Kasumi-1 (cell line): ENCODE data around the gene DOP1B.
"Not testable (repeated sequence)": the region's sequence is repeated elsewhere in the genome, so short reads cannot be mapped to it uniquely, and the experiment has no call there.

Source experiments
- DNase-seq, 2 experiments: peaks; one replicate each; lab custom pipeline; 2025; lab: John Stamatoyannopoulos, UW

The DOP1B gene

GRCh38 chr21:36171336-36171735 is 14.7 kb downstream of the DOP1B start:
- no peak for DNase-seq

DNA sequence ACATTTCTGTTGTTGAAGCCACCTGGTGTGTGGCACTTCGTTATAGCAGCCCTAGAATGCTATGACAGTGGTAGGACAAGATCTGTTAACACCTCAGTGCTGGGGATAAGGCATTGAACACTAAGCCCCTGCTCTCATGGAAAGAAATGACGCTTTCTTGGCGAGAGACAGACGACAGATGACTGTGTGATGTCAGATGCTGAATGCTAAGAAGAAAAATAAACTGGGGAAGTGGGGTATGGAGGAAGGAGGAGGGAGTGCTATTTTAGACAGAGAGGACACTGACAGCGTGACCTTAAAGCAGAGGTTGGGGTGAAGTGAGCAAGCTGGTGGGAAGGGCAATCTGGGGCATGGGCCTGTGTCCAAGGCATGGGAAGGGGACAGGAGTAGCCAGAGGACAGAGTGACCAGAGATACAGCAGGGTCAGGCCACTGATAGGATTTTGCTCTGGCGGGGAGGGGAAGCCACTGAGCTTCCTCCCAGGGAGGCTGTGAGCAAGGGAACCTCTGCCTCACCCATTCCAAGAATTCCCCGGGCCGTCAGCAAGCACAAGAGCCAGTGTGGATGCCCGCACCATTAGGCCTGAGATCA is 15.2 kb downstream of the DOP1B start:
- DNase-seq: no peak

- DNase-seq: no peak
Observed at GRCh38 chr21:36174780-36175179, 18.2 kb downstream of the DOP1B start.

GRCh38 chr21:36175771-36176565 is 19.3 kb downstream of the DOP1B start:
- DNase-seq: no peak

GRCh38 chr21:36178349-36178748 is 21.7 kb downstream of the DOP1B start:
- peak in 1 of 2 experiments; percentile 18 for DNase-seq

DNA sequence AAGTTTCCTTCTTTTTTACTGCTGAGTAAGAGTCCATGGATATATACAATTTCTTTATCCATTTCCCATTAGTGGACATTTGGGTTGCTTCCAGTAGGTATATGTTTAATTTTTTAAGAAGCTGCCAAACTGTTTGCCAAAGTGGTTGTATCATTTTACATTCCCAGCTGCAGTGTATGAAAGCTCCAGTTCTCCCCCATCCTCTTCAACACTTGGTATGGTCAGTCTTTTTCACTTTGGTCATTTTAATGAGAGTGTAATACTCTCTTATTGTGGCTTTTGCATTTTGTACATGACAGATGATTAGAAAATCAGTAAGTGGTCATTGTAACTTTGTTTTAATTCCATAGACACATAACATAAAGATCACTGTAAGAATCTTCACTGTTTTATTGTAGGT is 22.5 kb downstream of the DOP1B start:
- no peak for DNase-seq

GRCh38 chr21:36180963-36181362 is 24.3 kb downstream of the DOP1B start:
- no peak for DNase-seq

DNA sequence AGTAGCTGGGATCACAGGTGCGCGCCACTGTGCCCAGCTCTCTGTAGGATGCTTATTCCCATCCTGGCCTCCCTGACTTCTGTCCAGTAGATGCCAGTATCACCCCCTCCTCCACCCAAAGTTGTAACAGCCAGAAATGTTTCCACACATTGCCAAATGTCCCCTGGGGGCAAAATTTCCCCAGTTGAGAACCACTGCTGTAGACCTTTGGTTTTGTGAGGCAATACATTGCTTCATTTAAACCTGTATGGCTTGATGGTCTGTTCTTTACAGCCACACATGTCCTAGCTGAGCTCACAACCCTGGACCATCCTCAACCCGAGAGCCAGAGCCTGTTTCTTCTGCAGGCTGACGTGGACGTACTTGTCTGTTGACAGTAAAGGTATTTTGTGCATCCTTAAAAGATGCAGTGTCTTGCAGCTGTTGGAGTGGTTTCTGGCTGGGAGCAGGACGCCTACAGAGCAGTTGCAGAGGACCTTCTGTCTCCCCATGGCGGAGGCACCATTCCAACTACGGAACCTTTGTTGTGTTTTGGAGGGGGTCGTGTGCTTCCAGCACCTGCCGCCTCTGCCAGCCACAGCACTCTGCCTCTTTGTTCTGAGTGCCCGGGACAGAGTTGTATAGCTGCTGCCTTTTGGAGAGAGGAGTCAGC is 26.6 kb downstream of the DOP1B start:
- DNase-seq: no peak

DNA sequence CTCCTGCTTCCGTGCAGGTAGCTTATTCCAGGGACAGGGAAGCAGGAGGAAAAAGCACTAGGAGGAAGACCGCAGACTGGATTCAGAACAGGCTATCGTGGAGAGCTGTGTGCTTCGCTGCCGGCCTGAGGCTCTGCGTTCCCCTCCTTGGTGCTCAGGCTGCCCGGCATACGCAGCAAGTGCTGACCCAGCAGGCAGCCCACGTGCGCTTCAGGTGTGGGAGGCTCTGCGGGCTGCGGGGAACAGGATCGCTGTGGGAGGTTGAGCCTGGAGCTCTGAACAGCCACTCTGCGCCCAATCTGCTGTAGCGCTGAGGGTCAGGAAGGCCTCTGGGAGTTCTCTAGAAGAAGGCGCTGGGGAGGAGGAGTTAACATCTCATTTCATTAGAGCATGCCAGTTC is 27.9 kb downstream of the DOP1B start:
- DNase-seq: no peak

- no peak for DNase-seq
Observed at GRCh38 chr21:36185523-36185922, 28.9 kb downstream of the DOP1B start.

DNA sequence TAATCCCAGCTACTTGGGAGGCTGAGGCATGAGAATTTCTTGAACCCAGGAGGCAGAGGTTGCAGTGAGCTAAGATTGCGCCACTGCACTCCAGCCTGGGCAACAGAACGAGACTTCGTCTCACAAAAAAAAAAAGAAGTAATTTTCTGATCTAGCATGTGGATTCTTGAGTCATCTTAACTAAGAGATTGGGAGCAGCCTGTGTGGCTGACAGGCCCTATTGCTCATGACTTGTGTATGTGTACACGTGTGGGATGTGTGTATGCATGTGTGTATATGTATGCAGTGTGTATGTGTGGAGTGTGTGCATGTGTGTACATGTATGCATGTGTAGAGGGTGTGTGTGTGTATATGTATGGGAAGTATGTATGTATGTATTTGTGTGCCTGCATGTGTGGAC is 29.5 kb downstream of the DOP1B start:
- DNase-seq: no peak

- no peak for DNase-seq
Observed at GRCh38 chr21:36186506-36187399, 30.1 kb downstream of the DOP1B start.

- DNase-seq: no peak
Observed at GRCh38 chr21:36188081-36188681, 31.6 kb downstream of the DOP1B start.

- DNase-seq: no peak
Observed at GRCh38 chr21:36188937-36189336, 32.3 kb downstream of the DOP1B start.

- DNase-seq: no peak
Observed at GRCh38 chr21:36190736-36191135, 34.1 kb downstream of the DOP1B start.

GRCh38 chr21:36193200-36193599 is 36.6 kb downstream of the DOP1B start:
- DNase-seq: no peak

DNA sequence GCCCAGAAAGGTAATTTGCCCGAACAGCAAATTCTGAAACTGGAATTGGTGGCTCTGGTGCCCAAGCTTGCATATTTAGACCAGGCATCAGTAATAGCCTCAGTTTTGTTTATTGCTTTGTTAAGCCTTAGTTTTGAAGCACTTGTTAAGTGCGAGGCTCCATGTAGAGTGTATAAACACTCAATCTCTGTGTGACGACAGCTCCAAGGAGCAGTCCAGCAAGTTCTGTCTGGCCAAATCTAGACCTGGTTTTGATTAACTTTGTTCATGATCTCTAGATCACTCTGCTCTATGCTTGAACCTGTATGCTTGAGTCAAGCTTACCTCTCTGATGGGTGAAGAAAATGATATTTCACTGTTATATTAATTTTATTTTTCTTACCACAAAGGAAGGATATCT is 37.4 kb downstream of the DOP1B start:
- no peak for DNase-seq

- DNase-seq: no peak
Observed at GRCh38 chr21:36195613-36196012, 39.0 kb downstream of the DOP1B start.

DNA sequence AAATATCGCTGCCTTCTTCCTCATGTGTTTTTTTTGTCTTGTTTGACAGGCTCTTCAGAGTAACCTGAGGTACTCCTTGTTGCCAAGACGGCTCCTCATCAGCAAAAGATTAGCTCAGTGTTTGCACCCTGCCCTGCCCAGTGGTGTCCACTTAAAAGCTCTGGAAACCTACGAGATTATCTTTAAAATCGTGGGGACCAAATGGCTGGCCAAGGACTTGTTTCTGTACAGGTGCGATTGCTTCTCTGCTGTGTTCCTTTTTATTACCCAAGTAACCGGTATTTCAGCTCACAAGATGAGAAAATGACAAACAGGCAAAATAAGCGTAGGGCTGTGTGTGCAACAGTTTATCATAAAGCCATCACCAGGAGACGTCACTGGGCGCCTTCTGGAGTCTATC is 42.4 kb downstream of the DOP1B start:
- no peak for DNase-seq

- not testable (repeated sequence) for DNase-seq
Observed at GRCh38 chr21:36199575-36199974, 43.0 kb downstream of the DOP1B start.

DNA sequence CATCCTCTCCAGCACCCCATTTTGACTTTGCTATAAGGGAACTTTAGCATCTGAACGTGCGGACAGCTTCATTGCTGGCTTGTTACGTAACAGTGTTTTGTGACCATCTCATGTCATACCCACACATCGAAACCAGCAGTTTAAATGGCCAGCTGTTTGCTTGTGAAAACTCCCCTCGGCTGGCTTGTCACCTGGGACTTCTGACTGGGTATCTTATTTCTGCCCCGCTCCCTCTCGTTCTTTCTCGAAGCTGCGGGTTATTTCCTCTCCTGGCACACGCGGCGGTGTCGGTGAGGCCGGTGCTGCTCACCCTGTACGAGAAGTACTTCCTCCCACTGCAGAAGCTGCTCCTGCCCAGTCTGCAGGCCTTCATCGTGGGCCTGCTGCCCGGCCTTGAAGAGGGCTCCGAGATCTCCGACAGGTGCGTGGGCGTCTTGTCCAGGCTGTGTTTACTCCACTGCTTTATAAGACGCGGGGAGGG is 43.5 kb downstream of the DOP1B start:
- no peak for DNase-seq
